ENCODE measurements around the gene C11orf68. TPM values are rescaled to one million over a fixed set of nuclear protein-coding genes. Genes with fewer than 3 reads are reported as not detected.

The C11orf68 gene
- total and polyA plus RNA-seq, 9 of the 15 experiments (the other 6 are each of a cell fraction or from before 2014, with no cell fraction given), result 3.6 to 35.9 (median 12.8) TPM

GRCh38 chr11:65867284-65868071 lies 51.4 kb downstream of the C11orf68 start (continued):
- TF ChIP-seq VEZF1 (CRISPR knock-in tag; IDR thresholded peaks at IDR 0.05) (0 out of 2 replicates have a peak, but pooled peaks have one; percentile 45), ZFX (CRISPR knock-in tag; IDR thresholded peaks at IDR 0.05) (0 out of 2 replicates have a peak, but pooled peaks have one; percentile 1), RBM15 (IDR thresholded peaks at IDR 0.05; ENCODE audit: insufficient read depth, low read length) (no peak), ZBTB7A (IDR thresholded peaks at IDR 0.05; ENCODE audit: borderline replicate concordance, control insufficient read depth, low read depth, low read length) (peak; percentile 19; the same call in 1 of the 2 replicates), MAZ (CRISPR knock-in tag; conservative IDR thresholded peaks at IDR 0.05 in 1 of 2, IDR thresholded peaks at IDR 0.05 in 1 of 2) (peak in 1 of 2 experiments; percentile 49; a peak in 1 of 4 replicates), AFF4 (CRISPR knock-in tag; IDR thresholded peaks at IDR 0.05) (peak; percentile 35; the same call in 1 of the 2 replicates), BHLHE40 (IDR thresholded peaks at IDR 0.05; ENCODE audit: low read length) (no peak), ZKSCAN8 (CRISPR knock-in tag; IDR thresholded peaks at IDR 0.05) (no peak), LCOR (CRISPR knock-in tag; IDR thresholded peaks at IDR 0.05) (0 out of 2 replicates have a peak, but pooled peaks have one; percentile 23), KAT7 (CRISPR knock-in tag; IDR thresholded peaks at IDR 0.05; ENCODE audit: borderline replicate concordance) (0 out of 2 replicates have a peak, but pooled peaks have one; percentile 29), SMAD4 (CRISPR knock-in tag; conservative IDR thresholded peaks at IDR 0.05) (peak; percentile 59), POLR2AphosphoS2 (IDR thresholded peaks at IDR 0.05; ENCODE audit: low read length) (peak; percentile 89), PKNOX1 (IDR thresholded peaks at IDR 0.05) (peak; percentile 52), SMAD2 (IDR thresholded peaks at IDR 0.05; ENCODE audit: low read depth, low read length) (no peak), ZNF589 (CRISPR knock-in tag; IDR thresholded peaks at IDR 0.05; ENCODE audit: low read depth) (0 out of 2 replicates have a peak, but pooled peaks have one; percentile 5), ZNF766 (CRISPR knock-in tag; conservative IDR thresholded peaks at IDR 0.05) (no peak), EP300 (IDR thresholded peaks at IDR 0.05; ENCODE audit: low read length) (peak; percentile 57), TAF9B (IDR thresholded peaks at IDR 0.05; ENCODE audit: partially characterized antibody) (no peak), TFAP4 (CRISPR knock-in tag; IDR thresholded peaks at IDR 0.05; ENCODE audit: borderline replicate concordance) (peak; percentile 28; the same call in 1 of the 2 replicates)
